Stimulated activated CD8-positive, alpha-beta memory T cell treated with anti-CD3 and anti-CD28 coated beads, Interleukin-4, amount 100 ng/mL, for 24 hours (primary cell): Measurements from ENCODE around the gene ATP1A4.
"Not testable (repeated sequence)": the region's sequence is repeated elsewhere in the genome, so short reads cannot be mapped to it uniquely, and the experiment has no call there.

Source experiments
- DNase-seq: peaks from one replicate; pipeline ENCODE4 v3.0.0-alpha.2; 2020; ENCODE audit warnings: low read depth

The ATP1A4 gene

GRCh38 chr1:160124705-160125478 is 26.5 kb upstream of the ATP1A4 start:
- no peak for DNase-seq

- DNase-seq: no peak
These were observed 25.7 kb upstream of the ATP1A4 start for GRCh38 chr1:160125746-160126145.

- not testable (repeated sequence) for DNase-seq
These were observed 25.1 kb upstream of the ATP1A4 start for GRCh38 chr1:160126342-160126741.

GRCh38 chr1:160127381-160127780 is 24.0 kb upstream of the ATP1A4 start:
- DNase-seq: no peak

- DNase-seq: no peak
These were observed 23.4 kb upstream of the ATP1A4 start for GRCh38 chr1:160127865-160128523.

- no peak for DNase-seq
These were observed 22.8 kb upstream of the ATP1A4 start for GRCh38 chr1:160128636-160129035.

- no peak for DNase-seq
These were observed 22.4 kb upstream of the ATP1A4 start for GRCh38 chr1:160129046-160129445.

GRCh38 chr1:160129558-160129957 is 21.8 kb upstream of the ATP1A4 start:
- DNase-seq: no peak

GRCh38 chr1:160129966-160130365 is 21.4 kb upstream of the ATP1A4 start:
- DNase-seq: no peak

GRCh38 chr1:160130486-160130885 is 20.9 kb upstream of the ATP1A4 start:
- DNase-seq: no peak

- no peak for DNase-seq
These were observed 20.5 kb upstream of the ATP1A4 start for GRCh38 chr1:160130939-160131338.

- DNase-seq: no peak
These were observed 19.4 kb upstream of the ATP1A4 start for GRCh38 chr1:160131803-160132565.

- DNase-seq: no peak
These were observed 17.2 kb upstream of the ATP1A4 start for GRCh38 chr1:160133990-160134770.

- DNase-seq: no peak
These were observed 16.4 kb upstream of the ATP1A4 start for GRCh38 chr1:160134791-160135572.

- no peak for DNase-seq
These were observed 15.1 kb upstream of the ATP1A4 start for GRCh38 chr1:160136121-160136925.

- DNase-seq: no peak
These were observed 14.5 kb upstream of the ATP1A4 start for GRCh38 chr1:160136926-160137200.

GRCh38 chr1:160137216-160137862 is 14.1 kb upstream of the ATP1A4 start:
- no peak for DNase-seq

- DNase-seq: no peak
These were observed 11.6 kb upstream of the ATP1A4 start for GRCh38 chr1:160139840-160140239.

GRCh38 chr1:160143695-160144094 is 7.7 kb upstream of the ATP1A4 start:
- DNase-seq: no peak

- DNase-seq: no peak
These were observed 6.5 kb upstream of the ATP1A4 start for GRCh38 chr1:160144921-160145320.
